Parietal lobe (tissue), 2 donors: ENCODE data around the gene GATAD2A. TPM values are rescaled to one million over a fixed set of nuclear protein-coding genes. Genes with fewer than 3 reads are reported as not detected.

ENCODE experiments used
- small RNA-seq: library from RNA; depleted of rRNA; stranded (forward); fragments of <200 nt; gene quantifications from one replicate; pipeline ENCODE3, GENCODE V24; 2014; ENCODE audit warnings: low replicate concordance
- total RNA-seq: library from RNA; depleted of rRNA; stranded (reverse); fragments of >200 nt; gene quantifications from one replicate; pipeline ENCODE4 v1.2.3, GENCODE V29; 2014

GATAD2A gene, protein sequence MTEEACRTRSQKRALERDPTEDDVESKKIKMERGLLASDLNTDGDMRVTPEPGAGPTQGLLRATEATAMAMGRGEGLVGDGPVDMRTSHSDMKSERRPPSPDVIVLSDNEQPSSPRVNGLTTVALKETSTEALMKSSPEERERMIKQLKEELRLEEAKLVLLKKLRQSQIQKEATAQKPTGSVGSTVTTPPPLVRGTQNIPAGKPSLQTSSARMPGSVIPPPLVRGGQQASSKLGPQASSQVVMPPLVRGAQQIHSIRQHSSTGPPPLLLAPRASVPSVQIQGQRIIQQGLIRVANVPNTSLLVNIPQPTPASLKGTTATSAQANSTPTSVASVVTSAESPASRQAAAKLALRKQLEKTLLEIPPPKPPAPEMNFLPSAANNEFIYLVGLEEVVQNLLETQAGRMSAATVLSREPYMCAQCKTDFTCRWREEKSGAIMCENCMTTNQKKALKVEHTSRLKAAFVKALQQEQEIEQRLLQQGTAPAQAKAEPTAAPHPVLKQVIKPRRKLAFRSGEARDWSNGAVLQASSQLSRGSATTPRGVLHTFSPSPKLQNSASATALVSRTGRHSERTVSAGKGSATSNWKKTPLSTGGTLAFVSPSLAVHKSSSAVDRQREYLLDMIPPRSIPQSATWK
- 13.5 TPM for total RNA-seq

DNA sequence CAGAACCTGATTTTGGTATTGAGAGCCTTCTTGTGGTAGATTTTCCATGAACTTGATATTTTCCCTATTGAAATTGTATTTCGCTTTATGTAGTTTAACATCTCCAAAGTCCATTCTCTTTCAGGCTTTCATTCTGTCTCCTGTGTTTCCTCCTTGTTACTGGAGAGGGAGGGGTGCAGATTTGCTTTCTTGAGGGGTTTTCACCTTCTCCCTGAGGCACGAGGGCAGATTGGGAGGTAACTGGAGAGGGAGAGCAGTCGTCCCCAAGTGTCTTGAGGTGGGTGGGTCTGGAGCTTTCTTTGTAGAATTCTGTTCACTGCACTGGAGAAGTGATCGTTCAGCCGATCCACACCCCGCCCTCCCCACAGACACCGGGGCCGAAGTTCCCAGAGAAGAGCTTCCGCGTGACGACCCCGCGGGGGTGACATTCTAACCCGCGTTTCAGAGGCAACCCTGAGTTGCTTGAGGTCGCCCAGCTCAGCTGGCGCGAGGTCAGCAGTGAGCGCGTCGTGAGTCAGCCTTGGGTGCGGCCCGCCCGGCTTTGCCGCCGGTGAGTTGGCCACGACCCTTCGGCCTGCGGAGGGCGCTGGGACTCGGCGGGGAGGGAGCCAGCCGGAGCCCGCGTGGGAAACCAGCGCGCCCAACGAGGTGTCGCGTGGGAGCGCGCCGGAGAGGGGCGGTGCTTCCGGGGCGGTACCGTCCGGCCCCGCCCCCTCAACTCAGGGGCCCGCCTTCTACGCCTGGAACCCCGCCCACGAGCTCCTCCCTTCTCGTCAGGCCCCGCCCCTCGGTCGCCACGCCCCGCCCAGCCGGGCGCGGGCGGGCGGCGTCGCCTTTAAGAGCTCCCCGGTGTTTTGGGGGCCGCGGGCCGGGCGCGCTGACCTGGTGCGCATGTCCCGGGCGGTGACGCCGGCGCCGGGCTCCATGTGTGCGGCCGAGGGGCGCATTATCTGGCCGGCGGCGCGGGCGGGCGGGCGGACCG, at the start of gene GATAD2A:
GATAD2A (plus strand) TSS at position 797 of the 982 bp plus-strand sequence. CDS start 59,671 bp downstream, outside the sequence.

DNA sequence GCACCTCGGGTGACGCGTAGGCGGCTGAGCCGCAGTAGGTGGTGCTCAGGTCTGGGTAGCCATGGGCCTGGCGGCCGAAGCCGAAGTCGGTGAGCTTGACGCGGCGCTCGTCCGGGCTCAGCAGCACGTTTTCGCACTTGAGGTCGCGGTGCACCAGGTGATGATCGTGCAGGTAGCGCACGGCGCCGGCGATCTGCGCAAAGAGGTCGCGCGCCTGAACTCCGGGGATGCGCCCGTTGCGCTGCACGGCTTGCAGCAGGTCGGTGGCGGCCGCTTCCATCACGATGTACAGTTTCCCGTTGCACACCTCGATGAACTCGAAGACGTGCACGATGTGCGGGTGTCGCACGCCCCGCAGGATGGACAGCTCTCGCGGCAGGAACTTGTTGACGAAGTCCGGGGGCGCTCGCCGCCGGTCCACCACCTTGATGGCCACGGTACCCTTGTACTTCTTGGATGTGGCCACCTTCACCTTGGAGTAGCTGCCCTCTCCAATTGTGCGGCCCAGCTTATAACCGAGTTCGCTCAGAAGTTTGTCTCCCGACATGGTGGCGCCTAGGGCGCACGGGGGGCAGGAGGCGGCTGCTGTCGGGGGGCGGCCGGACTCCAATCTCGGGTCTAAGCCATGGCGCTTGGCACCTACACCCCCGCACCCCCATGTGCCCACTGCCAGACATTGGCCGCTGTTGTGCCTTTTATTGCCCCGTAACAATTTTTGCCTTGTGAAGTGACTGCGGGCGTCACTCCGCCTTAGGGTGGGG, 109.6 kb downstream of the GATAD2A start, which contains the start of gene TSSK6:
TSSK6 (minus strand) TSS at position 668 of the 761 bp plus-strand sequence; CDS start at position 547, 121 bp downstream.

DNA sequence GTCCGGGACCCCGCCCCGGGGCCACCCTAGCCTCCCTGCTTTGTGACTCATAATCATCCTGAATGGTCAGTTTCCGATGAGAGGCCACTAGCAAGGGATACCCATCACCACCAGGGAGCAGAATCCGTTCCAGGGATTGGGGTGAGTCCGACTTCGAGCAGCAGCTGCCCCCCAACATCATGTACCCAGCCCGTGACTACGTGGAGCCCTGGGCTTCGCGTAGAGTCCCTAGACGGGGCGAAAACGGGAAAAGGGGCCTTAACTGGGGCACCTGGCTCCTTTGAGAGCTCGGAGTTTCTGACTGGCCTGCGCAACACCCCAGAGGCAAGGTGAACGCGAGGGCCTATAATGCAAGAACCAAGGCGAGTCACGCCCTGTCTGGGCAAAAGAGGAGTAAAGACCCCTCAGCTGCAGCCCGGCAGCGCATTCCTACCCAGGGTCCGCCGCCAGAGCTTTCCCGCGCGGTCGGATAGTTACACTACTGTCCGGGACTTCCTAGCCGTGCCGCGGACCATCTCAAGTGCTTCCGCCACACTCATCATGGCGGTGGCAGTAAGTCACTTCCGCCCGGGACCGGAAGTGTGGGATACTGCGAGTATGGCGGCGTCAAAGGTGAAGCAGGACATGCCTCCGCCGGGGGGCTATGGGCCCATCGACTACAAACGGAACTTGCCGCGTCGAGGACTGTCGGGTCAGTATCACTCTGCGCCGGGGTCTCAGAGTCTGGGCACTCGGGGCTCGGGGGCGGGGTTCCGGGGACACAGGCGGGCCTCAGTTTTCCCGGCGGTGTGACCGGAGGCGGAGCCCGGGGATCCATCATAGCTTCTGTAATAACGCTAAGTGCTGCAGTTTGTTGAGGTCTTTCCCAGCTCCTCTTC, 110.4 kb downstream of the GATAD2A start, which contains the start of gene NDUFA13:
NDUFA13 (plus strand) TSS at position 584 of the 878 bp plus-strand sequence; CDS start at position 598, 14 bp downstream.

GRCh38 chr19:19528721-19529490, 123.4 kb downstream of the GATAD2A start, which contains the start of gene YJEFN3:
YJEFN3 (plus strand) TSS chr19:19528911; CDS start chr19:19528933, 22 bp downstream.

DNA sequence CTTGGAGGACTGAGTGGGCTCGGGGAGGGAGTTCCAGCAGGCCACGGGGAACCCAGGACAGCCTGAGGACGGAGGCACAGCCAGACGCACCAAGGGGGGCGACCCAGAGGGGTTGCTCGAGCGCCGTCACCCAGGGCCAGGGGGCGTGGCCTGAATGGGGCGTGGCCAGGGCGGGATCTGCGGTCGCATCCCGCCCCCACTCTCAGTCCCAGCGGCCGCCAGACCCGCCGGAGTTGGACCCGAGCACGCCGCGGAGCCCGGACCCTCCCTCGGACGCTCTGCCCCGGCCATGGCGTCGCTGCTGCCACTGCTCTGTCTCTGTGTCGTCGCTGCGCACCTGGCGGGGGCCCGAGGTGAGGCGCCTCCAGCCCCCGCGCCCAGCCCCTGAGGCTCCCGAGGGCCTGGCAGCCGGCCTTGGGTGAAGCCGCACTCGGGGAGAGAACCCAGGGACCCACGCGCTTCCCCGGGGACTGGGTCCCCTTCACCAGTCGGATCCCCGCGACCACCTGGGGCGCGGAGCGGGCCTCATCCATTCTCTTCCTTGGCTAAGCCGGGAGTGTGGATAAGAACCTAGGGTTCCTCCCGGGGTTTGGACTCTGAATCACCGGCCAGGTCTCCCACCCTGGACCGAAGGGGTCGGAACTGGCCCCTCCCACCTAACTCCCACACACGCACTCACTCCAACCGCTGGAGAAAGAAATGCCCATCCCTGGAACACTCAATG, 132.7 kb downstream of the GATAD2A start, which contains the start of gene CILP2:
CILP2 (plus strand) TSS at position 205 of the 724 bp plus-strand sequence; CDS start at position 290, 85 bp downstream.

Small RNA genes within 50 kb of the gene (small RNA-seq; reads per million reads assigned to genes)
- not detected for gene MIR640

Other genes starting within 250 kb of the GATAD2A start
- gene MEF2B, start 235.4 kb upstream of the GATAD2A start, total RNA-seq: 0.31 TPM
- gene BORCS8, start 213.5 kb upstream of the GATAD2A start, total RNA-seq: 21.9 TPM
- 16.3 TPM for gene RFXANK, start 213.4 kb upstream of the GATAD2A start, total RNA-seq
- 13.1 TPM for gene NR2C2AP, start 202.3 kb upstream of the GATAD2A start, total RNA-seq
- 257 TPM for gene NCAN, start 193.7 kb upstream of the GATAD2A start, total RNA-seq
- gene TM6SF2, start 132.4 kb upstream of the GATAD2A start, total RNA-seq: 0.31 TPM
- 35.7 TPM for gene SUGP1, start 85.2 kb upstream of the GATAD2A start, total RNA-seq
- 76.4 TPM for gene MAU2, start 84.8 kb upstream of the GATAD2A start, total RNA-seq
- gene TSSK6, start 109.9 kb downstream of the GATAD2A start, total RNA-seq: 1.3 TPM
- gene NDUFA13, start 110.5 kb downstream of the GATAD2A start, total RNA-seq: 75.4 TPM
- gene YJEFN3, start 123.2 kb downstream of the GATAD2A start, total RNA-seq: 2.5 TPM
- 0.31 TPM for gene CILP2, start 132.6 kb downstream of the GATAD2A start, total RNA-seq
- gene PBX4, start 213.0 kb downstream of the GATAD2A start, total RNA-seq: 19.4 TPM
- gene LPAR2, start 222.5 kb downstream of the GATAD2A start, total RNA-seq: 43.8 TPM
- 27.2 TPM for gene GMIP, start 238.0 kb downstream of the GATAD2A start, total RNA-seq